NCI-H1092 (cell line): Measurements from ENCODE around the gene MTFR2.

Experiments used
- DNase-seq: peaks from one replicate; lab custom pipeline; 2025; lab: John Stamatoyannopoulos, UW

MTFR2 gene

GRCh38 chr6:136249811-136250685 lies at the start of gene MTFR2:
Gene MTFR2, minus strand, starts transcription at chr6:136250311. Its CDS starts 1,212 bp downstream, at chr6:136249099.
- peak; percentile 93 for DNase-seq

DNA sequence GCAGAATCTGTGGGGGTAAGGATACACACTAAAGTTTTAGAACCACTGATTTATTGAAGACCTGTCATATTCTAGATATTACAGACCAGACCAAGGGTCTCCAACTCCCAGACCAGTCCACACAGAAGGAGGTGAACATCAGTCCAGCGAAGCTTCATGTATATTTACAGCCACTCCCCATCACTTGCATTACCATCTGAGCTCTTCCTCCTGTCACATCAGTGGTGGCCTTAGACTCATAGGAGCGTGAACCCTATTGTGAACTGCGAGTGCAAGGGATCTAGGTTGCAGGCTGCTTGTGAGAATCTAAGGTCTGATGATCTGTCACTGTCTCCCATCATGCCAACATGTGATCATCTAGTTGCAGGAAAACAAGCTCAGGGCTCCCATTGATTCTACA lies 44.5 kb upstream of the MTFR2 start:
- DNase-seq = no peak

GRCh38 chr6:136290410-136291010 lies 40.4 kb upstream of the MTFR2 start:
- peak; percentile 73 for DNase-seq

DNA sequence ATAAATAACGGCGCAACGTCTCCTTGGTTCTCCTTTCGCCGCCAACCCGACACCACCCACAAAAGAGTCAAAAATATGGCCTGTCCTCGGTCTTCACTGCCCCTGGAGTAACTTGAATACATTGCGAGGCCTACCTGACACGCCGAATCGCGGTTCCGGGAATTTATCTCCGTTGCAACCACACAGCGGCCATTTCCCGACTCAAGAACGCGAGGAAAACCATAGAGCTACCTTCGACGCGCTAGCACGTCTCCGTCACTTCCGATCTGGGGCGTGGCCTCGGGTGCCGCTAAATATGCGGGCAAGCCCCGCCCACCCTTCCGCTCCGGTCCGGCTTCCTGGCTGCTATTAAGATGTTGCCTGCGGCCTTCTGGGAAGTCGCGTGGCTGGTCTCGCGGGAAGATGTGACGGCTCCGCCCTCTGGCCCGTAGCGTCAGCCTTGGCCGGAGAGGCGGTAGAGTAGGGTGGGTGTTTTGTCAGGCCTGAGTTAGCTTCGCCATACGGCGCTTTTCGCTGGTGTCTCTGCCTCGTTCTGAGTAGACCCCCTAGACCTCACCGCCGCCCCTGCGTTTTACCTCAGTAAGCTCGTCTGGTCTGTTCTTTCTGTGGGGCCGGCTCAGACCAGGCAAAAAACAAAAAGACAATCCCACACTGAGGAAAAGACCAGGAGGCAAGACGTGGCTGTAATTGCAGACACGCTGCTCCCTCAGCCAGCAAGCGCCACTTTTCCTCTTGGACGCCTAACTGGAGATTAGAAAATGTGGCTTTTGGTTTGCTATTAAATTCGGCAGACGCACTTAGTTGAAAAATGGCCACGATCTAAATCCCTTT lies 39.7 kb upstream of the MTFR2 start, which contains the start of gene BCLAF1:
Gene BCLAF1 (minus strand): TSS at position 268 of the 831 bp plus-strand sequence. CDS start 9,980 bp downstream, outside the sequence.
- DNase-seq = peak; percentile 97

DNA sequence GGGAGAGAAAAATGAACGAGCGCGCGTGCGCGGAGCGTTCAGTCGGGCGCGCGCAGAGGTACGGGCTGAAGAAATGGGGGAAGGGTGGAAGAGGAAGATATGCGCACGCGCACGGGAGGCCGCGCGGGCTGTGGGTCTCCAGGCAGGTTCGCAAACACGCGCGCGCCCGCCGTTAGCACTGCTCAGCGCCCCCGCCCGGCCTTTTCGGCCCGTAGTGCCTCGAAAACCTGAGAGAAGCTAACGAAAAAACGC lies 39.1 kb upstream of the MTFR2 start:
- DNase-seq = peak; percentile 78

DNA sequence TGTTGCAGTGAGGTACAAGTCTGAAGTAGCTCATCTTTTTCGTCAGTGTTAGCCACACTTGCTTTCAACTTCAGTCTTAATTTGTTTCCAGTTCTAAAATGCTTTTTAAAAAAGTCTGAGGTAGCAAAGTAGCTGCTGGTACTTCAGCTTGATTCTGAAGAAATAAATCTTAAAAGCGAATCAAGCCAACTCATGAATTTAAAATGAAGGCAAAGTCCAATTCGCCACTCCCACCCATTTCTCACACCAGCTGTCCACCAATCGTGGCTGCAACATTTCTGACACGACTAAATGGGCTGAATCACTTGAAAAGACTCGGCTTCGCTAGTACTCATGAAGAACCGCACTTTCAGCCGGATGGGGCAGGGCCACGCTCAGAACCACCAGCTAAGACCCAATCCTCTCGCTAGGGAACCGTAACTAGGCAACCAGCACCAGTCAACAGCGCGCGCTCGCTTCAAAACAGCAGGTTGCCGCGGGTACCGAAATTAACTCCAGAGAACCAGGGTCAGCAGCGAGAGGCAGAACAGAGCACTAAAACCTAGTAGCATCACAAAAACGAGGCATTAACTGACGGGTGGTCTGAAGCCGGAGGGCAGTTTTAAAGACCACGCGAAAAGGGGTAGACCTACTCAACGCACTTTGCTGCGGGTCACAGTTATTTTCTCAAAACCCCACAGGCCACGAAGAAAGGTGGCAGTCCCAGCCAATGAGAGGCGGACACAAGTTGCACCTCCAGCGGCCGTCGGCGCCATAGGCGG lies 38.6 kb upstream of the MTFR2 start:
- DNase-seq = peak; percentile 48

DNA sequence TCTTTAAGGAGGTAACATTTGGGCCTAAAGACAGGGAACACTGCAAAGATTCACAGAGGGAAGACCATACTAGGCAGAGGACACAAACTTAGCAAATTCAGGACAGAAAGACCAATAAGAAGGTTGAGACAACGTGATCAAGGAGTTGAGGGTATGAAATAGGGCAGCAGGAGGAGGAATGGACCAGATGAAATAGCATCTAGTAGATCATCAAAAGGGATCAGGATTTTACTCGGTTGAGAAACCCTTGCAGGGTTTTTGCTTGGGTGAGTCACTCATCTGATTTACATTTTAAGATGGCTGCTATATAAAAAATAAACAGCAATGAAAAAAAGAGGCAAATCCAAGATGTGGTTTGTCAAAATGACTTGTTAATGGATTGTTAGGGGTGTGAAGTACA lies 34.8 kb upstream of the MTFR2 start:
- no peak for DNase-seq

GRCh38 chr6:136282906-136283305 lies 32.8 kb upstream of the MTFR2 start:
- DNase-seq = no peak

DNA sequence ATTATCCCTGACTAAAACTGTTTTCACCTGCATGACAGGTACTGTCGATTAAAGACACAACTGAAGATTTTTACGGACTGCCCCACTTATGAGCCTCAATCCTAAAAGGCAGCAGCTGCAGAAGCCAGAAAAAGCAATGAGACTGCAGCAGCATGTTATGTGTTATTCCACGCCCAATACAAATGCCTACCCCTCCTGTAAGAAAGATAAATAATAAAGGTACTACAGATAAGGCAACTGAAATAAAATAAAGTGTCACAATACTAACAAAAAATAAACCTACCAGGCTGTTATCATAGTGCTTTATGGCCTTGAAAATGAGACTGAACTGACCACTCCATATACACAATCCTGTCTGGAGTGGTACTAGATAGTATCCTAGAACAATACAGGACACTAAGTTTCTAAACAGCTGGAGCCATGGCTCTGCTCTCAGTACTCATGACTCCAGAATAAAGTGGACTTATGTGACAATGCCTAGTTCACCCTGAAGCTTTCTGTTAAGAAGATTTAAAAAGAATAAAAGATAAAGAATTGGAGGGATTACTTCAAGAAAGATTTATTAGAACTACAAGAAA lies 30.0 kb upstream of the MTFR2 start:
- no peak for DNase-seq

DNA sequence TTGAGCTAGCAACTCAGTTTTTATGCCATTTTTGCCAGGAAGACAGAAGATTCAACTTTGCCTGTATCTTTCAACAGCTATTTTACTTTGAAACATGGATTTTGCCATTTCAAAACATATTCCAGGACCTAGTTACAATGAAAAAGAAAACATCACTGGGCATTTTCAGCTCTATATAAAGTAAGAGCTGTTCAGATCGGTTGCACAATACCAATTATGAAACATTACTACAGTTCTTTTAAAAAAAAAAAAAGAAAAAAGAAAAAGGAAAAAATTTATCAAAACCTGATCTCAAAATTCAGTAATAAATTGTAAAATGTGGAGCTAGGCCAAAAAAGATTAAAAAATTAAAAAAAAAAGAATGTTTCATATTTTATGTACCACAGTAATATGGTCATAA lies 24.0 kb upstream of the MTFR2 start:
- no peak for DNase-seq

DNA sequence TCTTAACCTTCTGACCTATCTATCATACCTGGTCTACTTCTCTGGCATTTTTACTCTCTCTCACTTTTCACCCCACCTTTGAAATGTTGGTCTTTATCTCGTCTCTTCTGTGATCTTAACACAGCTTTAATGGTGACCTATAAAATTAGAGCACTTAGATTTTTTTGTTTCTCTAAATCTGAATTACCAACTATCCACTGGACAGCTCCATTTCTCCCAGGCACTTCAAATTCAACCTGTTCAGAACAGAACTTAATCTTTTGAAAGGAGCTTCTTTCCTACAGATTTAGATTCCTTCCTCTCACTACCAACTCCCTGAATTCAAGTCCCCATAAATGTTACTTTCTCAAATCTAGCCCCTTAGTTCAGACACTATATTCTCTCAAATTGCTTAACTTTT lies 15.0 kb upstream of the MTFR2 start:
- no peak for DNase-seq

DNA sequence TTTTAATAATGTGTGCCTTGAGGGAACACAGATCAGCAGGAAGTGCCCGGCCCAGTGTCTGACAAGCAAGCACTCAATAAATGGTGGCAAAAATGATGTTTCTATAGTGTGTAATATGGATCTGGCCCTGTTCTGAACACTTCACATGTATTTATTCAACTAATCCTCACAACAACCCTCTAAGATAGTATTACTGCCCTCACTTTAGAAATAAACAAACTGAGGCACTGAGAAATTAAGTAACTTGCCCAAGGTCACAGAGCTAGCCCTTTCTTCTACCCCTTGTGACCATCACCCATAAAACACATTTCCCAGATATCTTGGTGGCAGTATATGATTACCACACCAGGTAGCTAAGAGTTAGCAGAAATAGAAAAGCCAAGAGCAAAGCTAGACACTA lies 12.8 kb upstream of the MTFR2 start:
- no peak for DNase-seq

DNA sequence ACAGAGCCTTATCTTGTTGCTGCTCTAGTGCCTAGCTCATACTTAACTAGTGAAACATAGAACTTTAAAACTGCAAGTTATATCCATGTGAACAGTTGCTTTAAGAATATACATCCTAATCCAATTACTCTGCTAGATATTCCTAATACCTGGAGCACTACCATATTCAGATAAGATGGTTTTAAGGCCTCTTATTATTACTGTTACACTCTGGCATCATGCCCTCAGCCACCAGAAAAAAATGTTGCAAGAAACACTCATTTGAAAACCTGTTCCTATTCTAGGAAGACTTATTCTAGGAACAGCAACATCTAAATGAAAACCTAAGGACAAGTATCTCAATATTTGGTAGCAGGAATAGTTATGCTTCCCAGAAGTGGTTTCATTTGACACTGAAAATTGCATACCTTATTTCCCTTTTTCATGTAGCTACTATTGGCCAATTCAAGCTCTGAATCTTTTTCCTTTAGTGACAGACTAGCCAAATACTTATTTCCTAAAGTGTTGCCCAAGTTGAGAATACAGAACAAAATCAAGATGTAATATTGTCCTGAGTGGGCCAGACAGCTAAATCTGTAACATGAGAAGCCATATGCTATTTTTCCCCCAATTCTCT lies 4.8 kb upstream of the MTFR2 start:
- no peak for DNase-seq

DNA sequence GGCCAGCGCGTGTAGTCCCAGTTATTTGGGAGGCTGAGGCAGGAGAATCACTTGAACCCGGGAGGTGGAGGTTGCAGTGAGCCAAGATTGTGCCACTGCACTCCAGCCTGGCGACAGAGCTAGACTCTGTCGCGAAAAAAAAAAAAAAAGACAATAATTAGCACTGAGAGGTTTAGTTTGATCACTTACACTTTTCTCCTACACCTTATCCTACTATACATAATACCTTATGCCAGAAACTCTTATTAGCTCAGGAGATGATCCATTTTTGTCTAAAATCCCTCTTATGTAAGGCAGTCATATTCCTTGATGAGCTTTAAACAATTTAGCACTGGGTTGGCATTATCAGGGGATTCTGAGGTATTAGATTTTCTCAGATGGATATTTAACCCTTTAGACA lies 3.6 kb upstream of the MTFR2 start:
- DNase-seq = no peak

DNA sequence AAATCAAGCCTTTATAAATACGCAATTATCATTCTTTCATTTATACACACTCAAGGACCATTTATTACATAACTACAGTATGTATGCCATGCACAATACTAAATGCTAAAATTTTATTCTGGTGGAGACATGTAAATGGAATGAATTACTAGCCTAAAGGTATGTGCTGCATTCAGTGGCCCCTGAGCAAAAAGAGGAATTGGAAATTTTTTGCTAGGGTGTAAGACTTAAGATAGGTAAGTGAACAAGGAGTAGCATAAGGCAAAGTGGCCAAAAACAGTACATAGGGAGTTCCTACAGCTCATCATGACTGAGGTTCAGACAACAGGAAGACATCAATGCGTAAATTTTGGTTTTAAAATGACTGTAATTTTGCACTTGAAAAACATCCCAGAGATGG lies 2.3 kb upstream of the MTFR2 start:
- no peak for DNase-seq

- no peak for DNase-seq
Measured at GRCh38 chr6:136251394-136251793, 1.3 kb upstream of the MTFR2 start.

DNA sequence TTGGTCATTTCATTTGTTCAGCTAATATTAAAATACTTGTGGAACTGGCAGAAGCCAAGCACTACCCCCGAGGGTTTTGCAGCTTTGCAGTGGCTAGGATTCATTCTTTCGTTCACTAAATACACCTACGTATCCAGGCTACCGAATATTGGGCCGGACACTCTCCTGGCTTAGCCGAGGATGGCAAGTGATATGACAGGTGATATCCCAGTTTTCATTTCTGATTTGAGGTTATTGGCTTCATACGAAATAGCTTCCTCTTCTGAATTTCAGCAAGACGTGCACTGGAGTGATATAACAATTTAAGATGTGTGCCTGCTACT lies 536 bp upstream of the MTFR2 start:
- DNase-seq = no peak

- no peak for DNase-seq
Measured at GRCh38 chr6:136249336-136249735, 775 bp downstream of the MTFR2 start.

DNA sequence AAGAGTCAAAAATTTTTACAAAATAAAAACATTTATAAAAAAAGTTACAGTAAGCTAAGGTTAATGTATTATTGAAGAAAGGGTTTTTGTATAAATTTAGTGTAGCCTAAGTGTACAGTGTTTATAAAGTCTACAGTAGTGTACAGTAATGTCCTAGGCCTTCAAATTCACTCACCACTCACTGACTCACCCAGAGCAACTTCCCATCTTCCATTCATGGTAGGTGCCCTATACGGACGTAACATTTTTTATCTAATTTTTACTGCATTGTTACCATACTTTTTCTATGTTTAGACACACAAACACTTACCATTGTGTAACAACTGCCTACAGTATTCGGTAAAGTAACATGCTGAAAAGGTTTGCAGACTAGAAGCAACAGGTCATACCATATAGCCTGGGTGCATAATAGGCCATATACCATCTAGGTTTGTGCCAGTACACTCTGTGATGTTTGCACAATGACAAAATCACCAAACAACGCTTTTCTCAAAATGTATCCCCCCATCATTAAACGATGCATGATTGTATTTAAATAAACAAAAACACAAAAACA lies 6.0 kb downstream of the MTFR2 start:
- no peak for DNase-seq

GRCh38 chr6:136236466-136237293 lies 13.4 kb downstream of the MTFR2 start:
- no peak for DNase-seq
